HG02938 (cell line): ENCODE results near the gene PLK3.
"Not testable (repeated sequence)": the region's sequence is repeated elsewhere in the genome, so short reads cannot be mapped to it uniquely, and the experiment has no call there.

Experiments used
- ATAC-seq: cut with Tn5 transposase; IDR thresholded peaks from one replicate; pipeline ENCODE4 v1.9.1; 2021; ENCODE audit warnings: mild to moderate bottlenecking, moderate library complexity; ENCODE audit not compliant: unreplicated experiment

PLK3 gene

GRCh38 chr1:44827197-44828002 lies 27.2 kb downstream of the PLK3 start:
- no peak for ATAC-seq

- no peak for ATAC-seq
These were observed 27.9 kb downstream of the PLK3 start for GRCh38 chr1:44828003-44828651.

- ATAC-seq = no peak
These were observed 28.8 kb downstream of the PLK3 start for GRCh38 chr1:44828841-44829440.

GRCh38 chr1:44829506-44830384 lies 29.6 kb downstream of the PLK3 start:
- ATAC-seq = no peak

- ATAC-seq = no peak
These were observed 30.7 kb downstream of the PLK3 start for GRCh38 chr1:44830900-44831304.

GRCh38 chr1:44831516-44831915 lies 31.3 kb downstream of the PLK3 start:
- no peak for ATAC-seq

- ATAC-seq = no peak
These were observed 32.0 kb downstream of the PLK3 start for GRCh38 chr1:44832056-44832705.

GRCh38 chr1:44834328-44834727 lies 34.2 kb downstream of the PLK3 start:
- no peak for ATAC-seq

GRCh38 chr1:44835738-44836675 lies 35.8 kb downstream of the PLK3 start:
- peak; percentile 87 for ATAC-seq

GRCh38 chr1:44838294-44838693 lies 38.1 kb downstream of the PLK3 start:
- not testable (repeated sequence) for ATAC-seq

GRCh38 chr1:44839576-44839975 lies 39.4 kb downstream of the PLK3 start:
- ATAC-seq = no peak

- no peak for ATAC-seq
These were observed 42.3 kb downstream of the PLK3 start for GRCh38 chr1:44842486-44842861.

- no peak for ATAC-seq
These were observed 42.9 kb downstream of the PLK3 start, which contains the start of gene PTCH2 for GRCh38 chr1:44842862-44843655. TSS of gene PTCH2 (minus strand) at chr1:44843253. CDS start at chr1:44842932, 321 bp downstream.

GRCh38 chr1:44846985-44847384 lies 46.8 kb downstream of the PLK3 start:
- ATAC-seq = no peak

GRCh38 chr1:44847845-44848244 lies 47.7 kb downstream of the PLK3 start:
- ATAC-seq = no peak

- no peak for ATAC-seq
These were observed 48.4 kb downstream of the PLK3 start for GRCh38 chr1:44848456-44849181.

GRCh38 chr1:44849575-44850132 lies 49.5 kb downstream of the PLK3 start:
- no peak for ATAC-seq

- no peak for ATAC-seq
These were observed 51.1 kb downstream of the PLK3 start for GRCh38 chr1:44851308-44851707.
